ENCODE data around the gene SHROOM2. TPM values are rescaled to one million over a fixed set of nuclear protein-coding genes. Genes with fewer than 3 reads are reported as not detected.

The SHROOM2 gene
- polyA plus RNA-seq, 1 donor (not counting 4 experiments of a cell fraction or from before 2014, with no cell fraction given), result 3.3 TPM

GRCh38 chrX:9897761-9898161, 111.5 kb downstream of the SHROOM2 start:
- H3K4me1 ChIP-seq (ENCODE audit: control insufficient read depth, extremely low read depth, insufficient read depth, low read length), result peaks cover 3% of the 10 kb centered on the region
- no peaks in the 10 kb centered on the region for H3K79me2 ChIP-seq (ENCODE audit: control insufficient read depth, insufficient read depth, low read length)
- H3K27ac ChIP-seq (ENCODE audit: control insufficient read depth, insufficient read depth, low read length), result no peak overlapping the region
- TF ChIP-seq, protein P1, sequence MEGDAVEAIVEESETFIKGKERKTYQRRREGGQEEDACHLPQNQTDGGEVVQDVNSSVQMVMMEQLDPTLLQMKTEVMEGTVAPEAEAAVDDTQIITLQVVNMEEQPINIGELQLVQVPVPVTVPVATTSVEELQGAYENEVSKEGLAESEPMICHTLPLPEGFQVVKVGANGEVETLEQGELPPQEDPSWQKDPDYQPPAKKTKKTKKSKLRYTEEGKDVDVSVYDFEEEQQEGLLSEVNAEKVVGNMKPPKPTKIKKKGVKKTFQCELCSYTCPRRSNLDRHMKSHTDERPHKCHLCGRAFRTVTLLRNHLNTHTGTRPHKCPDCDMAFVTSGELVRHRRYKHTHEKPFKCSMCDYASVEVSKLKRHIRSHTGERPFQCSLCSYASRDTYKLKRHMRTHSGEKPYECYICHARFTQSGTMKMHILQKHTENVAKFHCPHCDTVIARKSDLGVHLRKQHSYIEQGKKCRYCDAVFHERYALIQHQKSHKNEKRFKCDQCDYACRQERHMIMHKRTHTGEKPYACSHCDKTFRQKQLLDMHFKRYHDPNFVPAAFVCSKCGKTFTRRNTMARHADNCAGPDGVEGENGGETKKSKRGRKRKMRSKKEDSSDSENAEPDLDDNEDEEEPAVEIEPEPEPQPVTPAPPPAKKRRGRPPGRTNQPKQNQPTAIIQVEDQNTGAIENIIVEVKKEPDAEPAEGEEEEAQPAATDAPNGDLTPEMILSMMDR (optimal IDR thresholded peaks at IDR 0.05 in 1 of 3, IDR thresholded peaks at IDR 0.05 in 1 of 3, conservative IDR thresholded peaks at IDR 0.05 in 1 of 3; ENCODE audit: extremely low read depth in 1 of 3, insufficient read depth in 2 of 3, low read length in 3 of 3), result no peak
- no peak for TF ChIP-seq EZH2 (IDR thresholded peaks at IDR 0.05; ENCODE audit: low read length)
- DNase-seq (ENCODE audit: low read depth, low spot score), result no peak
- dilution Hi-C loops (cut with MboI; ENCODE audit: extremely low pct_ligation_motif_present, low sequenced_read_pairs), result no loop called here
- H4K20me1 ChIP-seq (ENCODE audit: control insufficient read depth, extremely low read depth, insufficient read depth, low read length), result no peaks in the 10 kb centered on the region
- H3K9ac ChIP-seq (ENCODE audit: control insufficient read depth, extremely low read depth, insufficient read depth, low read length), result no peak overlapping the region
- H3K9me3 ChIP-seq (ENCODE audit: control insufficient read depth, low read depth, low read length), result no peaks in the 10 kb centered on the region
- H3K36me3 ChIP-seq (ENCODE audit: control insufficient read depth in 2 of 2, extremely low read depth in 1 of 2, insufficient read depth in 2 of 2, low read length in 2 of 2), result no peaks in the 10 kb centered on the region
- no peak for FAIRE-seq
- H3K9me1 ChIP-seq (ENCODE audit: control insufficient read depth, extremely low read depth, insufficient read depth, low read length), result no peaks in the 10 kb centered on the region
- no peak overlapping the region for H3K4me3 ChIP-seq (ENCODE audit: control insufficient read depth in 2 of 3, extremely low read depth in 1 of 3, insufficient read depth in 2 of 3, low read depth in 1 of 3, low read length in 3 of 3)
- H3K4me2 ChIP-seq (ENCODE audit: control insufficient read depth, extremely low read depth, insufficient read depth, low read depth, low read length), result no peak overlapping the region
- no peak overlapping the region for H2AFZ ChIP-seq (ENCODE audit: control insufficient read depth, low read length)
- H3K27me3 ChIP-seq (ENCODE audit: control insufficient read depth, extremely low read depth, insufficient read depth, low read length), result no peaks in the 10 kb centered on the region

DNA sequence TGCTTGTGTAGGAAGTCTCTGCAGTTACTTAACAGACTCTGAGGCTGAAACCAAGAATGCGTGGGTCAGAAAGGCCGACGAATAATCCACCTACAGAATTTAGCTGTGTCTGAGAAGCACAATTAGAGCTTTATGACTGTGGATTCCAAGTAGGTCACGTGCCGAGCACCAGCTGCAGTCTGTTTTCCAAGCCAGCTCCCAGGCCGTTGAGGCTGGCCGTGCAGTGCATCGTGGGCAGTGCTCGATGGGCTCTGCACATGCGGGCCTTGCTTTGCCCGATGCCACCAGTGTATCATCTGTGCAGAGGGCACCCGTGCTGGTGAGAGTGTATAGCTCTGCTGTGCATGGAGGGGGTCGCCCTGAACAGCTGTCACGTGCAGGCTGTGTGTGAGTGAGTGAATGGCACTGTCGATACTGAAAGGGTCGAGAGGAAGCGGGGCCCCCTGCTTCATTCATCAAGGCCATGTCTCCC, 113.4 kb downstream of the SHROOM2 start:
- FAIRE-seq, result no peak
- H3K4me2 ChIP-seq (ENCODE audit: control insufficient read depth, extremely low read depth, insufficient read depth, low read depth, low read length), result no peak overlapping the region

More for the DNA sequence above, 113.4 kb downstream of the SHROOM2 start:
- DNase-seq (ENCODE audit: low read depth, low spot score), result no peak
- Histone ChIP-seq H3K79me2 (ENCODE audit: control insufficient read depth, insufficient read depth, low read length) (no peaks in the 10 kb centered on the region), H3K4me3 (ENCODE audit: control insufficient read depth in 2 of 3, extremely low read depth in 1 of 3, insufficient read depth in 2 of 3, low read depth in 1 of 3, low read length in 3 of 3) (no peak overlapping the region), H4K20me1 (ENCODE audit: control insufficient read depth, extremely low read depth, insufficient read depth, low read length) (no peaks in the 10 kb centered on the region), H2AFZ (ENCODE audit: control insufficient read depth, low read length) (no peak overlapping the region), H3K9ac (ENCODE audit: control insufficient read depth, extremely low read depth, insufficient read depth, low read length) (no peak overlapping the region), H3K9me3 (ENCODE audit: control insufficient read depth, low read depth, low read length) (no peaks in the 10 kb centered on the region), H3K27me3 (ENCODE audit: control insufficient read depth, extremely low read depth, insufficient read depth, low read length) (no peaks in the 10 kb centered on the region), H3K4me1 (ENCODE audit: control insufficient read depth, extremely low read depth, insufficient read depth, low read length) (peaks cover 11% of the 10 kb centered on the region), H3K27ac (ENCODE audit: control insufficient read depth, insufficient read depth, low read length) (no peak overlapping the region), H3K9me1 (ENCODE audit: control insufficient read depth, extremely low read depth, insufficient read depth, low read length) (no peaks in the 10 kb centered on the region), H3K36me3 (ENCODE audit: control insufficient read depth in 2 of 2, extremely low read depth in 1 of 2, insufficient read depth in 2 of 2, low read length in 2 of 2) (no peaks in the 10 kb centered on the region)
- dilution Hi-C loops (cut with MboI; ENCODE audit: extremely low pct_ligation_motif_present, low sequenced_read_pairs), result no loop called here
- TF ChIP-seq EZH2 (IDR thresholded peaks at IDR 0.05; ENCODE audit: low read length), result no peak
- TF ChIP-seq, protein P1 (optimal IDR thresholded peaks at IDR 0.05 in 1 of 3, IDR thresholded peaks at IDR 0.05 in 1 of 3, conservative IDR thresholded peaks at IDR 0.05 in 1 of 3; ENCODE audit: extremely low read depth in 1 of 3, insufficient read depth in 2 of 3, low read length in 3 of 3), result no peak

All from keratinocyte (primary cell).